Endothelial cell of umbilical vein (primary cell): Measurements from ENCODE around the gene NEURL2. TPM values are rescaled to one million over a fixed set of nuclear protein-coding genes. Genes with fewer than 3 reads are reported as not detected.
A peak's percentile ranks its signal among the peaks of the same experiment; 100 is the strongest.

ENCODE experiments used
- BruUV-seq: library from RNA; stranded (reverse); fragments of 400-500 nt; replicated peaks from 2 replicates; lab custom pipeline; 2021; lab: Mats Ljungman, UMichigan
- CTCF ChIA-PET: fragments of 300-600, 350-600 bp; sonication (Branson Sonifier 250); formaldehyde crosslinking; loops from one replicate; lab custom pipeline; 2021; ENCODE audit warnings: antibody characterized with exemption, inconsistent platforms; lab: Charles Lee
- POLR2A ChIA-PET: fragments of 300-600, 350-600 bp; sonication (Branson Sonifier 250); formaldehyde crosslinking; loops from one replicate; lab custom pipeline; 2021; ENCODE audit warnings: antibody characterized with exemption, inconsistent platforms; lab: Charles Lee
- DNase-seq: peaks from one replicate; pipeline ENCODE4 v3.0.0-alpha.2; 2011; ENCODE audit warnings: low read depth, low spot score
- FAIRE-seq: peaks from 2 replicates; lab custom pipeline; 2011; peaks lifted over from hg19 to GRCh38; lab: Jason Lieb, UNC
- H2AFZ ChIP-seq: 2 replicates; pipeline ENCODE4 v1.6.0; 2012; ENCODE audit warnings: low read depth, low read length, control low read depth, inconsistent platforms
- H3K27ac ChIP-seq: 2 replicates; pipeline ENCODE4 v1.5.1; 2011; ENCODE audit warnings: low read depth, mild to moderate bottlenecking, control low read depth, low read length, moderate library complexity; ENCODE audit not compliant: insufficient read depth
- H3K27me3 ChIP-seq, 2 experiments: 2 replicates each; pipeline versions ENCODE4 v1.6.0 to v1.6.1; 2011; ENCODE audit warnings: low read length in 2 of 2, mixed read lengths in 1 of 2; ENCODE audit not compliant: control insufficient read depth in 2 of 2, insufficient read depth in 2 of 2
- H3K36me3 ChIP-seq, 2 experiments: 2 replicates in 1 of 2; 3 replicates in 1 of 2; pipeline ENCODE4 v1.5.1; 2011; ENCODE audit warnings: low read length in 2 of 2, mild to moderate bottlenecking in 1 of 2, moderate library complexity in 1 of 2; ENCODE audit not compliant: control insufficient read depth in 2 of 2, insufficient read depth in 2 of 2; ENCODE audit errors: extremely low read depth in 1 of 2
- H3K4me1 ChIP-seq: 3 replicates; pipeline ENCODE4 v1.5.1; 2011; ENCODE audit warnings: mild to moderate bottlenecking, low read length; ENCODE audit not compliant: control insufficient read depth, insufficient read depth; ENCODE audit errors: extremely low read depth
- H3K4me2 ChIP-seq: 2 replicates; pipeline ENCODE4 v1.6.1; 2011; ENCODE audit warnings: low read length, control low read depth, mixed read lengths; ENCODE audit not compliant: insufficient read depth
- H3K4me3 ChIP-seq, 3 experiments: fragments of 200-600 bp in 1 of 3; sonication (generic), shearing (Covaris generic) in 1 of 3; replicated peaks in 1 of 3; 2 replicates each; pipeline ENCODE4 v1.5.1; 2011 to 2016; ENCODE audit warnings: control low read depth in 3 of 3, low read length in 3 of 3, mild to moderate bottlenecking in 2 of 3, inconsistent platforms in 1 of 3, low read depth in 1 of 3, moderate library complexity in 1 of 3; ENCODE audit not compliant: insufficient read depth in 1 of 3
- H3K79me2 ChIP-seq: 2 replicates; pipeline ENCODE4 v1.6.0; 2012; ENCODE audit warnings: low read length, inconsistent platforms; ENCODE audit not compliant: control insufficient read depth, insufficient read depth
- H3K9ac ChIP-seq: replicated peaks from 2 replicates; pipeline ENCODE3; 2011; ENCODE audit warnings: low read length, control low read depth; ENCODE audit not compliant: insufficient read depth; ENCODE audit errors: extremely low read depth
- H3K9me1 ChIP-seq: replicated peaks from 3 replicates; pipeline ENCODE4 v1.6.0; 2011; ENCODE audit warnings: mild to moderate bottlenecking, low read length; ENCODE audit not compliant: control insufficient read depth, insufficient read depth; ENCODE audit errors: extremely low read depth
- H3K9me3 ChIP-seq: replicated peaks from 2 replicates; pipeline ENCODE4 v1.5.1; 2012; ENCODE audit warnings: low read length, inconsistent platforms; ENCODE audit not compliant: control insufficient read depth, insufficient read depth
- H4K20me1 ChIP-seq: replicated peaks from 2 replicates; pipeline ENCODE3; 2011; ENCODE audit warnings: mild to moderate bottlenecking, low read length; ENCODE audit not compliant: control insufficient read depth, insufficient read depth; ENCODE audit errors: extremely low read depth
- CTCF ChIP-seq, 2 donors: IDR thresholded peaks; 1 replicate in 1 of 2; 2 replicates in 1 of 2; pipeline ENCODE4 v1.5.1; 2011; ENCODE audit warnings: low read length in 2 of 2, mild to moderate bottlenecking in 2 of 2, moderate library complexity in 2 of 2, control low read depth in 1 of 2, inconsistent platforms in 1 of 2, low read depth in 1 of 2; ENCODE audit not compliant: insufficient read depth in 1 of 2; ENCODE audit errors: extremely low read depth in 1 of 2
- EZH2 ChIP-seq: IDR thresholded peaks from 2 replicates; pipeline ENCODE4 v1.6.1; 2012; ENCODE audit warnings: borderline replicate concordance, low read depth, mild to moderate bottlenecking, moderate library complexity, low read length, inconsistent platforms; ENCODE audit not compliant: severe bottlenecking
- FOS ChIP-seq: IDR thresholded peaks from 2 replicates; pipeline ENCODE4 v1.6.1; 2011; ENCODE audit warnings: mild to moderate bottlenecking, low read length, moderate library complexity, borderline replicate concordance; ENCODE audit not compliant: insufficient read depth
- GATA2 ChIP-seq: IDR thresholded peaks from 2 replicates; pipeline ENCODE4 v1.7.0; 2011; ENCODE audit warnings: low read depth, mild to moderate bottlenecking, moderate library complexity, mixed read lengths, low read length; ENCODE audit not compliant: insufficient read length, insufficient read depth
- JUN ChIP-seq: IDR thresholded peaks from 2 replicates; pipeline ENCODE4 v1.6.1; 2011; ENCODE audit warnings: borderline replicate concordance, low read depth; ENCODE audit not compliant: insufficient read length, insufficient read depth
- MAX ChIP-seq: IDR thresholded peaks from 2 replicates; pipeline ENCODE4 v1.6.1; 2011; ENCODE audit not compliant: insufficient read depth, insufficient read length
- MYC ChIP-seq: IDR thresholded peaks from one replicate; pipeline ENCODE4 v1.6.1; 2011; ENCODE audit warnings: mild to moderate bottlenecking, low read depth, low read length
- POLR2A ChIP-seq: IDR thresholded peaks from 2 replicates; pipeline ENCODE4 v1.6.1; 2012; ENCODE audit warnings: low read depth, mild to moderate bottlenecking, control low read depth, low read length
- POLR2AphosphoS5 ChIP-seq: IDR thresholded peaks from 2 replicates; pipeline ENCODE4 v1.6.1; 2012; ENCODE audit warnings: low read depth, mild to moderate bottlenecking, control low read depth, low read length, moderate library complexity; ENCODE audit not compliant: insufficient read depth
- dilution Hi-C: fragments of 300-500 bp; cut with MboI; formaldehyde crosslinking; loops from one replicate; pipeline ENCODE4 v1.15.0; 2019; ENCODE audit warnings: low sequenced_read_pairs; ENCODE audit not compliant: extremely low pct_ligation_motif_present
- intact Hi-C: fragments of 100-400 bp; cut with micrococcal nuclease; formaldehyde crosslinking; loops from one replicate; pipeline ENCODE4 v1.10.0; 2022
- polyA plus RNA-seq, 4 experiments: library from polyadenylated mRNA; depleted of rRNA in 3 of 4; stranded (reverse) in 3 of 4; unstranded in 1 of 4; fragments of >200 nt; gene quantifications; 2 replicates each; pipeline versions ENCODE4 v1.2.1 to v1.2.3, GENCODE V29; 2011 to 2012; ENCODE audit warnings: missing spikeins in 1 of 4
- total RNA-seq: library from RNA; stranded (reverse); gene quantifications from 2 replicates; pipeline ENCODE4 v1.2.3, GENCODE V29; 2021

Gene NEURL2
- total and polyA plus RNA-seq, 2 donors (not counting 3 experiments of a cell fraction or from before 2014, with no cell fraction given): 2.8 to 5.4 TPM

GRCh38 chr20:45861221-45862075 is 29.6 kb downstream of the NEURL2 start:
- dilution Hi-C loops: no loop called here
- Histone ChIP-seq H3K4me2 (no peak overlapping the region), H3K4me3 (no peak overlapping the region), H2AFZ (no peak overlapping the region), H3K79me2 (peaks cover 3% of the 10 kb centered on the region), H3K4me1 (peaks cover 10% of the 10 kb centered on the region), H3K27ac (no peak overlapping the region), H4K20me1 (no peaks in the 10 kb centered on the region), H3K27me3 (no peaks in the 10 kb centered on the region), H3K9me3 (no peaks in the 10 kb centered on the region), H3K36me3 (no peaks in the 10 kb centered on the region), H3K9me1 (no peaks in the 10 kb centered on the region), H3K9ac (no peak overlapping the region)
- ChIA-PET POLR2A (interaction anchor here (0.7 kb wide), 1 partner anchor 96 kb away, joined by 3 read pairs; no protein-coding TSS in a partner anchor), CTCF (interaction anchor here (0.7 to 1.4 kb wide), 3 partner anchors 24 to 73 kb away, joined by 3 to 4 read pairs (median 3); partner anchors contain the start of gene PCIF1)
- DNase-seq (no peak), FAIRE-seq (peak; percentile 83)
- TF ChIP-seq GATA2 (no peak), POLR2AphosphoS5 (no peak), JUN (no peak), MAX (no peak), POLR2A (no peak), CTCF (IDR thresholded peaks at IDR 0.05; ENCODE audit: extremely low read depth in 1 of 2, insufficient read depth in 1 of 2, low read depth in 1 of 2, low read length in 2 of 2) (no peak), EZH2 (no peak), FOS (no peak), MYC (no peak)
- no TSS peak for BruUV-seq
- intact Hi-C loops: no loop called here
